Vagina (tissue), 2 donors: ENCODE measurements around the gene TBX15.

ENCODE experiments used
- POLR2AphosphoS5 ChIP-seq, 2 donors: sonication (generic); formaldehyde crosslinking; IDR thresholded peaks; one replicate each; pipeline ENCODE4 v1.9.0; 2017; ENCODE audit warnings: antibody characterized with exemption in 2 of 2, mild to moderate bottlenecking in 2 of 2, low read depth in 1 of 2; ENCODE audit not compliant: insufficient read depth in 1 of 2
- TF ChIP-seq, protein P1 (sequence below), 3 experiments: fragments of 450-650 bp in 2 of 3; fragments of 200-600 bp in 1 of 3; sonication (generic) in 1 of 3; IDR thresholded peaks; one replicate each; pipeline ENCODE4 v1.5.1; 2017 to 2019; ENCODE audit warnings: antibody characterized with exemption in 3 of 3, mild to moderate bottlenecking in 2 of 3, moderate library complexity in 2 of 3

DNA sequence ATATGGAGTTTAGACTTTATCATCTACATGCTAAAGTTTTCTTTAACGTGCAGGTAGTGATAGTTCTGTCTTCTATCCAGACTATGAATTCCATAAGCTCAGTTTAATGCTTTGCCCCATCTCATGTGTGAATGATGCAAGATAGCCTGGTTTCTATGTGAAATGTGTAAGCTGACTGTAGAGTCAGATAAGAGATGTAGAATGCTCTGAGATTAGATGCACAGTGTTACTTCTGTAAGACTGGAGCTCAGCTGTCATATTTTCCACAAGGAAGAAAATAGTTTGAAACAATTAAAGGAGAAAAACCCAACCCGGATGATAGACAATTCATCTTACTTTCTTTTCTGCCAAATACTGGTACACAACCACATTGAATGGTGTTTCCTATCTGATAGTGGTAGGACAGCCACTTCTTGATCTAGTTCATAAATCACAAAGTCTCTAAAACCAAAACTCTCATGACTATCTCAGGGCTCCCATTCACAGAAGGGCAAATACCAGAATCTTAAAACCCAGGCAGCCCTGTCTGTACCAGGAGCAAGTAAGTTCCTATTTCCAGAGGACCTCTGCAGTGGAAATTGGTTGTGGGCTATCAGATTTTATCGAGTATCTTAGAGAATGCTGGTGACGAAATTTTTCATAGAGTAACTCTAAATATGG is 50.6 kb downstream of the TBX15 start:
- no peak for TF ChIP-seq POLR2AphosphoS5 (IDR thresholded peaks at IDR 0.05; ENCODE audit: insufficient read depth in 1 of 2, low read depth in 1 of 2)
- TF ChIP-seq, protein P1, sequence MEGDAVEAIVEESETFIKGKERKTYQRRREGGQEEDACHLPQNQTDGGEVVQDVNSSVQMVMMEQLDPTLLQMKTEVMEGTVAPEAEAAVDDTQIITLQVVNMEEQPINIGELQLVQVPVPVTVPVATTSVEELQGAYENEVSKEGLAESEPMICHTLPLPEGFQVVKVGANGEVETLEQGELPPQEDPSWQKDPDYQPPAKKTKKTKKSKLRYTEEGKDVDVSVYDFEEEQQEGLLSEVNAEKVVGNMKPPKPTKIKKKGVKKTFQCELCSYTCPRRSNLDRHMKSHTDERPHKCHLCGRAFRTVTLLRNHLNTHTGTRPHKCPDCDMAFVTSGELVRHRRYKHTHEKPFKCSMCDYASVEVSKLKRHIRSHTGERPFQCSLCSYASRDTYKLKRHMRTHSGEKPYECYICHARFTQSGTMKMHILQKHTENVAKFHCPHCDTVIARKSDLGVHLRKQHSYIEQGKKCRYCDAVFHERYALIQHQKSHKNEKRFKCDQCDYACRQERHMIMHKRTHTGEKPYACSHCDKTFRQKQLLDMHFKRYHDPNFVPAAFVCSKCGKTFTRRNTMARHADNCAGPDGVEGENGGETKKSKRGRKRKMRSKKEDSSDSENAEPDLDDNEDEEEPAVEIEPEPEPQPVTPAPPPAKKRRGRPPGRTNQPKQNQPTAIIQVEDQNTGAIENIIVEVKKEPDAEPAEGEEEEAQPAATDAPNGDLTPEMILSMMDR (IDR thresholded peaks at IDR 0.05) = no peak
